Naive thymus-derived CD4-positive, alpha-beta T cell (primary cell): ENCODE data around the gene CHCHD10. TPM values are rescaled to one million over a fixed set of nuclear protein-coding genes. Genes with fewer than 3 reads are reported as not detected.
A peak's percentile ranks its signal among the peaks of the same experiment; 100 is the strongest.

ENCODE experiments used
- ATAC-seq: fragments of 150-1000 bp; cut with Tn5 transposase; 2 replicates; pipeline ENCODE4 v1.10.0; 2021; ENCODE audit warnings: mild to moderate bottlenecking, moderate library complexity
- CTCF ChIA-PET: fragments of 350-600 bp; sonication (Branson Sonifier 250); formaldehyde crosslinking; loops from one replicate; lab custom pipeline; 2021; ENCODE audit warnings: antibody characterized with exemption; lab: Charles Lee
- POLR2A ChIA-PET: fragments of 350-600 bp; sonication (Branson Sonifier 250); formaldehyde crosslinking; loops from one replicate; lab custom pipeline; 2021; ENCODE audit warnings: antibody characterized with exemption, inconsistent platforms; lab: Charles Lee
- DNase-seq, 9 donors: peaks; one replicate each; pipeline versions ENCODE4 v3.0.0 to v3.0.0-alpha.2; 2020 to 2022; ENCODE audit warnings: mixed read lengths in 1 of 9
- H3K27ac ChIP-seq: one replicate; pipeline ENCODE4 v1.7.0; 2013; ENCODE audit warnings: mild to moderate bottlenecking, low read depth, low read length, moderate library complexity
- H3K27me3 ChIP-seq, 2 donors: one replicate each; pipeline ENCODE4 v1.7.0; 2013; ENCODE audit warnings: low read length in 2 of 2, mild to moderate bottlenecking in 2 of 2, moderate library complexity in 2 of 2; ENCODE audit not compliant: control insufficient read depth in 2 of 2, insufficient read depth in 2 of 2
- H3K36me3 ChIP-seq, 3 experiments: 1 replicate in 2 of 3; 2 replicates in 1 of 3; pipeline ENCODE4 v1.7.0; 2013; ENCODE audit warnings: low read length in 3 of 3, mild to moderate bottlenecking in 3 of 3, moderate library complexity in 1 of 3; ENCODE audit not compliant: insufficient read depth in 3 of 3, control insufficient read depth in 2 of 3
- H3K4me1 ChIP-seq, 2 donors: one replicate each; pipeline ENCODE4 v1.7.0; 2013; ENCODE audit warnings: low read length in 2 of 2, mild to moderate bottlenecking in 2 of 2, moderate library complexity in 1 of 2; ENCODE audit not compliant: control insufficient read depth in 2 of 2, insufficient read depth in 2 of 2
- H3K4me3 ChIP-seq: 2 replicates; pipeline ENCODE4 v1.7.0; 2013; ENCODE audit warnings: mild to moderate bottlenecking, low read length
- H3K9me3 ChIP-seq, 3 experiments: 1 replicate in 2 of 3; 2 replicates in 1 of 3; pipeline ENCODE4 v1.7.0; 2013; ENCODE audit warnings: low read length in 3 of 3; ENCODE audit not compliant: control insufficient read depth in 2 of 3
- H3K27ac Mint-ChIP-seq, 9 donors: one replicate each; pipeline ENCODE4 v1.8.0; 2020 to 2022; ENCODE audit warnings: mixed read lengths in 9 of 9, mild to moderate bottlenecking in 8 of 9, moderate library complexity in 5 of 9, inconsistent platforms in 2 of 9
- H3K27me3 Mint-ChIP-seq, 5 donors: one replicate each; pipeline ENCODE4 v1.8.0; 2021 to 2022; ENCODE audit warnings: mixed read lengths in 5 of 5, mild to moderate bottlenecking in 1 of 5
- H3K36me3 Mint-ChIP-seq, 5 donors: one replicate each; pipeline ENCODE4 v1.8.0; 2020 to 2022; ENCODE audit warnings: mixed read lengths in 5 of 5, mild to moderate bottlenecking in 3 of 5, inconsistent platforms in 1 of 5
- H3K4me1 Mint-ChIP-seq, 7 donors: one replicate each; pipeline ENCODE4 v1.8.0; 2020 to 2022; ENCODE audit warnings: mixed read lengths in 7 of 7, mild to moderate bottlenecking in 3 of 7, inconsistent platforms in 1 of 7
- H3K4me3 Mint-ChIP-seq, 10 donors: one replicate each; pipeline ENCODE4 v1.8.0; 2020 to 2022; ENCODE audit warnings: mild to moderate bottlenecking in 10 of 10, mixed read lengths in 10 of 10, moderate library complexity in 6 of 10, inconsistent platforms in 2 of 10
- H3K9me3 Mint-ChIP-seq, 11 donors: one replicate each; pipeline ENCODE4 v1.8.0; 2020 to 2022; ENCODE audit warnings: mixed read lengths in 11 of 11, mild to moderate bottlenecking in 4 of 11, inconsistent platforms in 1 of 11, moderate library complexity in 1 of 11
- intact Hi-C, 2 donors: fragments of 100-400 bp; cut with micrococcal nuclease; formaldehyde crosslinking; loops; one replicate each; pipeline ENCODE4 v1.15.1; 2023
- polyA plus RNA-seq, 2 donors: library from polyadenylated mRNA; unstranded; fragments of 300-500 nt; fragmentation: Illumina TruSeq; gene quantifications; one replicate each; pipeline ENCODE4 v1.2.3, GENCODE V29; 2021
- total RNA-seq, 6 experiments: library from RNA in 5 of 6; stranded (reverse) in 5 of 6; gene quantifications; 1 replicate in 5 of 6; 2 replicates in 1 of 6; pipeline ENCODE4 v1.2.3 and lab custom pipeline; 2021 to 2026

Gene CHCHD10
- total and polyA plus RNA-seq, 7 experiments from 2014 or later, result 25.6 to 56.1 (median 42.2) TPM

DNA sequence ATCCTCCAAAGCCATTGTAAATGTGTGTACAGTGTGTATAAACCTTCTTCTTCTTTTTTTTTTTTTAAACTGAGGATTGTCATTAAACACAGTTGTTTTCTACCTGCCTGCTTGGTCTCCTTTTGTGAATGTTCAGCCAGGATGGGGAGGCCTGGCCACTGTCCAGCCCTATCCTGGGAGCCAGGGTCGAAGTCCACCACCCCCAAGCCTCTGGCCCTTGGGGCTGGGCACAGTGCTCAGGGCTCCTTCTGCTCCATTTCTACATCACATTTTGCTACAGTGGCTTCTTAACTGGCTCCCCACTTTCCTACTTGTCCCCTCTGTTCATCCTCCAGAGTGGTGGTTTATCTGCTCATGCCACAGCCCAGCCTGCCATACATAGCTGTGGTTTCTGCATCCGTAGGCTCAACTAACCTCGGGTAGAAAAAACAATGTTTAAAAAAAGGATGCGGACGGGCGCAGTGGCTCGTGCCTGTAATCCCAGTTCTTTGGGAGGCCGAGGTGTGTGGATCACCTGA lies 16.5 kb upstream of the CHCHD10 start:
- no peak overlapping the region for H3K4me3 ChIP-seq
- Mint-ChIP-seq H3K27ac (peak overlapping the region; percentile 58 to 87 (median 72)), H3K27me3 (no peaks in the 10 kb centered on the region), H3K4me1 (peaks cover 7 to 37% (median 31%) of the 10 kb centered on the region in 7 donors), H3K9me3 (no peaks in the 10 kb centered on the region), H3K4me3 (peak overlapping the region in 8 of 10 donors; percentile 9 to 61 (median 48)), H3K36me3 (peaks cover 0 to 2% (median 0%) of the 10 kb centered on the region in 5 donors)
- DNase-seq (no peak), ATAC-seq (no peak)
- ChIA-PET POLR2A (interaction anchor here (6.4 kb wide), 1 partner anchor 13 kb away, joined by 62 read pairs; the partner anchor contains the start of genes CHCHD10 and MMP11), CTCF (no interaction called here)
- no peaks in the 10 kb centered on the region for H3K9me3 ChIP-seq
- H3K36me3 ChIP-seq, result no peaks in the 10 kb centered on the region
- intact Hi-C loops, result no loop called here
- H3K27me3 ChIP-seq, result no peaks in the 10 kb centered on the region
- H3K27ac ChIP-seq, result no peak overlapping the region
- H3K4me1 ChIP-seq, result peaks cover 11 to 17% of the 10 kb centered on the region in 2 donors

DNA sequence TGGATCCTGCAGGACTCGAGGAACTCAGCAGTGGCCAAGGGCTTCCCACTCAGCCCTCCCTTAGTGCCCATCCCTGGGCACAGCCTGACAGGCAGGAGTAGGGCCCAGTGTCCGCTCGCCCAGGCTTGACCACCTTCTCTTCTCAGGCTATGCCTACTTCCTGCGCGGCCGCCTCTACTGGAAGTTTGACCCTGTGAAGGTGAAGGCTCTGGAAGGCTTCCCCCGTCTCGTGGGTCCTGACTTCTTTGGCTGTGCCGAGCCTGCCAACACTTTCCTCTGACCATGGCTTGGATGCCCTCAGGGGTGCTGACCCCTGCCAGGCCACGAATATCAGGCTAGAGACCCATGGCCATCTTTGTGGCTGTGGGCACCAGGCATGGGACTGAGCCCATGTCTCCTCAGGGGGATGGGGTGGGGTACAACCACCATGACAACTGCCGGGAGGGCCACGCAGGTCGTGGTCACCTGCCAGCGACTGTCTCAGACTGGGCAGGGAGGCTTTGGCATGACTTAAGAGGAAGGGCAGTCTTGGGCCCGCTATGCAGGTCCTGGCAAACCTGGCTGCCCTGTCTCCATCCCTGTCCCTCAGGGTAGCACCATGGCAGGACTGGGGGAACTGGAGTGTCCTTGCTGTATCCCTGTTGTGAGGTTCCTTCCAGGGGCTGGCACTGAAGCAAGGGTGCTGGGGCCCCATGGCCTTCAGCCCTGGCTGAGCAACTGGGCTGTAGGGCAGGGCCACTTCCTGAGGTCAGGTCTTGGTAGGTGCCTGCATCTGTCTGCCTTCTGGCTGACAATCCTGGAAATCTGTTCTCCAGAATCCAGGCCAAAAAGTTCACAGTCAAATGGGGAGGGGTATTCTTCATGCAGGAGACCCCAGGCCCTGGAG lies 15.7 kb upstream of the CHCHD10 start:
- Histone ChIP-seq H3K27ac (no peak overlapping the region), H3K36me3 (no peaks in the 10 kb centered on the region), H3K9me3 (no peaks in the 10 kb centered on the region), H3K4me3 (no peak overlapping the region), H3K4me1 (peaks cover 11 to 17% of the 10 kb centered on the region in 2 donors), H3K27me3 (no peaks in the 10 kb centered on the region)
- Mint-ChIP-seq H3K27ac (peak overlapping the region in 4 of 9 donors; percentile 60 to 85 (median 76)), H3K4me3 (no peak overlapping the region), H3K9me3 (no peaks in the 10 kb centered on the region), H3K4me1 (peaks cover 6 to 31% (median 26%) of the 10 kb centered on the region in 7 donors), H3K27me3 (no peaks in the 10 kb centered on the region), H3K36me3 (peaks cover 0 to 2% (median 0%) of the 10 kb centered on the region in 5 donors)
- no peak for ATAC-seq
- intact Hi-C loops, result no loop called here
- ChIA-PET POLR2A (interaction anchor here (6.4 kb wide), 1 partner anchor 12 kb away, joined by 62 read pairs; the partner anchor contains the start of genes CHCHD10 and MMP11), CTCF (interaction anchor here (0.6 kb wide), 2 partner anchors 42 to 173 kb away, joined by 4 to 5 read pairs; no protein-coding TSS in a partner anchor)
- DNase-seq, result no peak

DNA sequence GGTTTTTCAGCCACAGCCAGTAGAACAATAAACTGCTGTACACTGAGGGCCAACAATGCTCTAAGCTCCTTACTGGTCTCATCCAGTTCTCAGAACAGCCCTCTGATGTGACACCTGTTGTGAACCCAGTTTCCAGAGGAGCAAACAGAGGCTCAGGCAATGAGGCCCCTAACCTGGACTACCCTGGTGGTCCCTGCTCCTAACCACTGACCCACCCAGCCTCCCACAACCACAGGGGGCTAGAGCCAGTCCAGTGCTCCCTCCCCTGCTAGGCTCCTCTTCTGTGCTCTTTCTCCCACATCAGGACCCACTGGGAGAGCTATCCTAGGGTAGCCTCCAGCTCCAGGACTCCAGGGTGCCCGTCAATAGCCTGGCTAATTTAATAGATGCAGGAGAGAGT lies 14.9 kb upstream of the CHCHD10 start:
- Mint-ChIP-seq H3K27me3 (no peaks in the 10 kb centered on the region), H3K27ac (no peak overlapping the region), H3K9me3 (no peaks in the 10 kb centered on the region), H3K36me3 (peaks cover 0 to 2% (median 0%) of the 10 kb centered on the region in 5 donors), H3K4me1 (peaks cover 6 to 23% (median 18%) of the 10 kb centered on the region in 7 donors), H3K4me3 (no peak overlapping the region)
- no peak overlapping the region for H3K4me3 ChIP-seq
- H3K4me1 ChIP-seq, result peaks cover 6 to 12% of the 10 kb centered on the region in 2 donors
- H3K36me3 ChIP-seq, result no peaks in the 10 kb centered on the region
- no peak for DNase-seq
- no peaks in the 10 kb centered on the region for H3K27me3 ChIP-seq
- intact Hi-C loops, result no loop called here
- POLR2A ChIA-PET, result no interaction called here
- no peak overlapping the region for H3K27ac ChIP-seq
- H3K9me3 ChIP-seq, result no peaks in the 10 kb centered on the region
- ATAC-seq, result no peak
- CTCF ChIA-PET, result interaction anchor here (0.6 kb wide), 2 partner anchors 41 to 172 kb away, joined by 4 to 5 read pairs; no protein-coding TSS in a partner anchor

DNA sequence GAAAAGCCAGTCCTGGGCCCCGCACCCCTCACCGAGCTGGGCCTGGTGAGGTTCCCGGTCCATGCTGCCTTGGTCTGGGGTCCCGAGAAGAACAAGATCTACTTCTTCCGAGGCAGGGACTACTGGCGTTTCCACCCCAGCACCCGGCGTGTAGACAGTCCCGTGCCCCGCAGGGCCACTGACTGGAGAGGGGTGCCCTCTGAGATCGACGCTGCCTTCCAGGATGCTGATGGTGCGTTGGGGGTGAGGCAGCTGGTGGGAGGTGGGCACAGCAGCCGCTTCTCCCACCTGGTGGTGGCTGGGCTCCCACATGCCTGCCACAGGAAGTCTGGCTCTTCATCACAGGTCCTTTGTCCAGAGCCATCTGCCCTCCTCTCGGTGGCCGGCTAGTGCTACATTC lies 14.5 kb upstream of the CHCHD10 start:
- no peak overlapping the region for H3K4me3 ChIP-seq
- ChIA-PET CTCF (no interaction called here), POLR2A (no interaction called here)
- no peak for DNase-seq
- Mint-ChIP-seq H3K27me3 (no peaks in the 10 kb centered on the region), H3K9me3 (no peaks in the 10 kb centered on the region), H3K4me1 (peaks cover 6 to 19% (median 14%) of the 10 kb centered on the region in 7 donors), H3K27ac (no peak overlapping the region), H3K4me3 (no peak overlapping the region), H3K36me3 (no peaks in the 10 kb centered on the region)
- ATAC-seq, result no peak
- no peaks in the 10 kb centered on the region for H3K27me3 ChIP-seq
- peaks cover 5 to 11% of the 10 kb centered on the region in 2 donors for H3K4me1 ChIP-seq
- H3K9me3 ChIP-seq, result no peaks in the 10 kb centered on the region
- H3K27ac ChIP-seq, result no peak overlapping the region
- no peaks in the 10 kb centered on the region for H3K36me3 ChIP-seq
- intact Hi-C loops, result no loop called here

DNA sequence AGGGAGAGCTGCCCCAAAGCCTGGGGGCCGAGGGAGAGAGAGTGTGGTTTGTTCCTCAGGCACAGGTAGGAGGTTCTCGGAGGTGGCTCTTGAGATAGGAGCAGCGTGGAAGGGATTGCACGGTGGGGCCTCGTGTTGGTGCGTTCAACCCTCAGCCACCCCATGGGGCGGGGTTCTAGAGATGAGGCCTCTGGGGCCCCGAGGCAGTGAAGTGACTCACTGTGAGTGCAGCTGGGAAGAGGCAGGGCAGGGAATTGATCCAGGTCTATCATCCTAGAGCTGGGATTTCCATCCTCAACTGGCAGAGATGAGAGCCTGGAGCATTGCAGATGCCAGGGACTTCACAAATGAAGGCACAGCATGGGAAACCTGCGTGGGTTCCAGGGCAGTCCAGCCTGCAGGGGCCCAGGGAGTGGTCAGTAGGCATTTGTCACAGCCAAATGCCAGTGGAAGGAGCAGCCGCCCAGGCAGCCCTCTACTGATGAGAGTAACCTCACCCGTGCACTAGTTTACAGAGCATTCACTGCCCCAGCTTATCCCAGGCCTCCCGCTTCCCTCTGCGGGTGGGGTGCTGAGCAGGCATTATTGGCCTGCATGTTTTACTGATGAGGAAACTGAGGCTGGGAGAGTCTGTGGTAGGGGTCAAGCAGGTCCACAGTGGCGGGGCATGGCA lies 13.9 kb upstream of the CHCHD10 start:
- H3K27ac ChIP-seq, result no peak overlapping the region
- Mint-ChIP-seq H3K27ac (peak overlapping the region in 1 of 9 donors; percentile 62), H3K4me1 (peaks cover 6 to 18% (median 14%) of the 10 kb centered on the region in 7 donors), H3K36me3 (no peaks in the 10 kb centered on the region), H3K9me3 (no peaks in the 10 kb centered on the region), H3K4me3 (no peak overlapping the region), H3K27me3 (no peaks in the 10 kb centered on the region)
- no peaks in the 10 kb centered on the region for H3K36me3 ChIP-seq
- DNase-seq (no peak), ATAC-seq (no peak)
- no peak overlapping the region for H3K4me3 ChIP-seq
- peaks cover 5 to 10% of the 10 kb centered on the region in 2 donors for H3K4me1 ChIP-seq
- ChIA-PET POLR2A (no interaction called here), CTCF (no interaction called here)
- no peaks in the 10 kb centered on the region for H3K9me3 ChIP-seq
- no peaks in the 10 kb centered on the region for H3K27me3 ChIP-seq
- intact Hi-C loops, result no loop called here

DNA sequence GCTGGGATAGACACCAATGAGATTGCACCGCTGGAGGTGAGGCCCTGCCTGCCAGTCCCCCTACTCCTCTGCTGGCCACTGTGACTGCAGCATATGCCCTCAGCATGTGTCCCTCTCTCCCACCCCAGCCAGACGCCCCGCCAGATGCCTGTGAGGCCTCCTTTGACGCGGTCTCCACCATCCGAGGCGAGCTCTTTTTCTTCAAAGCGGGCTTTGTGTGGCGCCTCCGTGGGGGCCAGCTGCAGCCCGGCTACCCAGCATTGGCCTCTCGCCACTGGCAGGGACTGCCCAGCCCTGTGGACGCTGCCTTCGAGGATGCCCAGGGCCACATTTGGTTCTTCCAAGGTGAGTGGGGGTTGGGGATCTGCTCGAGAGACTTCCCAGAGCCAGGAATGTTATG lies 13.3 kb upstream of the CHCHD10 start:
- DNase-seq (no peak), ATAC-seq (no peak)
- H3K4me1 Mint-ChIP-seq, result peaks cover 4 to 12% (median 8%) of the 10 kb centered on the region in 7 donors
- no peaks in the 10 kb centered on the region for H3K27me3 Mint-ChIP-seq
- Histone ChIP-seq H3K4me1 (peaks cover 0 to 4% of the 10 kb centered on the region in 2 donors), H3K4me3 (no peak overlapping the region), H3K27me3 (no peaks in the 10 kb centered on the region), H3K9me3 (no peaks in the 10 kb centered on the region), H3K27ac (no peak overlapping the region), H3K36me3 (no peaks in the 10 kb centered on the region)
- H3K27ac Mint-ChIP-seq, result no peak overlapping the region
- intact Hi-C loops, result no loop called here
- H3K9me3 Mint-ChIP-seq, result no peaks in the 10 kb centered on the region
- no peak overlapping the region for H3K4me3 Mint-ChIP-seq
- ChIA-PET CTCF (no interaction called here), POLR2A (no interaction called here)
- H3K36me3 Mint-ChIP-seq, result no peaks in the 10 kb centered on the region
